Smooth muscle cell of the pulmonary artery (primary cell): Measurements from ENCODE around the gene CHMP6. TPM values are rescaled to one million over a fixed set of nuclear protein-coding genes. Genes with fewer than 3 reads are reported as not detected.

Experiments used
- total RNA-seq: library from RNA; depleted of rRNA; stranded (reverse); fragments of >200 nt; gene quantifications from 2 replicates; pipeline ENCODE4 v1.2.3, GENCODE V29; 2014

The CHMP6 gene
- 13.6 and 17.9 TPM in 2 replicates for total RNA-seq

GRCh38 chr17:80991645-80992076, at the start of gene CHMP6:
TSS of gene CHMP6 (plus strand) at chr17:80991841. CDS start at chr17:80991919, 78 bp downstream.

GRCh38 chr17:81034779-81035520, 43.3 kb downstream of the CHMP6 start, which contains the start of gene BAIAP2:
TSS of gene BAIAP2 (plus strand) at chr17:81035151. CDS start at chr17:81035255, 104 bp downstream.

Other genes with a start within 250 kb of the CHMP6 start
- 6.6 and 15.9 TPM in 2 replicates for gene BAIAP2, start 43.3 kb downstream of the CHMP6 start, total RNA-seq
- not detected in 2 replicates for gene PVALEF, start 173.7 kb downstream of the CHMP6 start, total RNA-seq
- 1.0 and 1.5 TPM in 2 replicates for gene AATK, start 174.4 kb downstream of the CHMP6 start, total RNA-seq
- 6.1 and 7.6 TPM in 2 replicates for gene CEP131, start 231.1 kb downstream of the CHMP6 start, total RNA-seq
- 10.5 and 13.8 TPM in 2 replicates for gene TEPSIN, start 247.2 kb downstream of the CHMP6 start, total RNA-seq
- gene NDUFAF8, start 247.5 kb downstream of the CHMP6 start, total RNA-seq = 29.5 and 30.1 TPM in 2 replicates